AG20443 (cell line): ENCODE data around the gene TEX264.

Experiments used
- DNase-seq: peaks from one replicate; pipeline ENCODE4 v3.0.0; 2012; ENCODE audit warnings: low spot score, mixed read lengths

Gene TEX264

DNA sequence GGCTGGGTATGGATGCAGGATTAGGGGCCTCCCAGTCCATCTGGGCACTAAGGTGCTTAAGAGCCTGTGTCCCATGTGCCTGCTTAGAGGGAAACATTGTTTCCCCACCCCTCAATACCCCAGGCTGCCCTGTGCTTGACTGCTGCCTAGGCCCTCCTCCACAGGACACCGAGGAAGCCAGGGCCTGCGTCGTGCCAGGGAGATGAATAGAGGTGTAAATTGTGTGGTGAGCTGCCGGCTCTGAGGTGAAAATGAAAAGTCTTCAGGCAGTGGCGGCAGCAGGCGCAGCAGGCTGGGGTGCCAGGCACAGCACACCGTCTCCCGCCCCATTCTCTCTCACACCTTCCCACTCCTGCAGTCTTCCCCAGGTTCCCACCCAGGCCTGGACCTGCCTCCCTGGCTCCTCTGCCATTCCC is 21.9 kb downstream of the TEX264 start:
- no peak for DNase-seq

GRCh38 chr3:51696954-51697353 is 25.9 kb downstream of the TEX264 start:
- DNase-seq, result no peak

GRCh38 chr3:51698209-51698608 is 27.2 kb downstream of the TEX264 start:
- DNase-seq, result no peak

GRCh38 chr3:51700403-51700802 is 29.4 kb downstream of the TEX264 start:
- DNase-seq, result no peak

DNA sequence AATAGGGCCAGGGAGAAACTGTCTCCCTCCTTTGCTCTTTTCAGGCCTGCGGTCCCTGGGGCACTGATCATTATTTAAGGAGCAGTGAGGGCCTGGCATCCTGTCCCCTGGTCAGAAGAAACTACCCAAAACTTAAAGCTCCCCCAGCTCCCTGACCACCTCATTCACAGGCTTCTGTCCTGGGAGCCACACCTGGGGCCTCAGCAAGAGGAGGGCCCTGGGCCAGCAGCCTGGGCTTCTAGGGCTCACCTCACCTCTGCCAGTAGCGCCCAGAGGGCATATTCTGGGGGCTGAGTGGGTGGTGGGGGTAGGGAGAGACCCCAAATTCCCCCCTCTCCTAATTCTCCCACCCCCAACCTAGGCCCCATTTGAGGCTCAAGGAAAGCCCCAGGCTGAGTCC is 31.1 kb downstream of the TEX264 start:
- DNase-seq, result no peak

DNA sequence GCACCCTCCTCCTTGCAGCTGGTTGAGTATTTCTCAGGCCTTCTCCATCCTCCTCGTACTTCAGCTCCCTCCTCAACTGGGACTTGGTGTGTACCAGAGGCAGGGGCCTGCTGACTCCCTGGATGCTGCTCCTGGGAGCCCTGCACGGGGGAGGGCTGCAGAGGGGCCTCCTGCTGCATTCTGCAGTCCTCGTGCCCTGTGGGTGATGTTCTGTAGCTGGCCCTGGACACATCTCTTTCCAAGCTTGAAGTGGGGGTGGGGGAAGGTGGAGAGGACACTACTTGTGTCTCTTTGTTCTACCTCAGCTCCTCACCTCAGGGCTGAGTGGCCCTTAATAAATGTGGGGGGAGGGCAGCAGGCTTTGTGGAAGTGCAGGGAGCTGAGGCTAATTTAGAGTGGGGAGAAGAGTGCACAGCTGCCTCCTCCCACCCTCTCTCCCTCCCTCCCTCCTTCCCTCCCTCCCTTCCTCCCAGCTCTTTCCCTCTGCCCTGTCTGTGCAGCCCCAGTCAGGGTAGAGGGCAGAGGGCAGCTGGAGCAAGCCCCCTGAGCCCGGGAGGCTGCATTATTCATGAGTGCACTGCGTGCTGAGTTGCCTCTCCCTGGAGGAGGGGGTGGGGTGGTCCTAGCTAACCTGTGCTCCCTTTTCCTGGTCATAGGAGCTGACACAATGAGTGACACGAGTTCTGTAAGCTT is 32.2 kb downstream of the TEX264 start:
- no peak for DNase-seq

- no peak for DNase-seq
Measured at GRCh38 chr3:51703761-51704510, 32.9 kb downstream of the TEX264 start.

GRCh38 chr3:51704511-51704950 is 33.5 kb downstream of the TEX264 start:
- DNase-seq, result no peak

- DNase-seq, result no peak
Measured at GRCh38 chr3:51705276-51706020, 34.4 kb downstream of the TEX264 start.

DNA sequence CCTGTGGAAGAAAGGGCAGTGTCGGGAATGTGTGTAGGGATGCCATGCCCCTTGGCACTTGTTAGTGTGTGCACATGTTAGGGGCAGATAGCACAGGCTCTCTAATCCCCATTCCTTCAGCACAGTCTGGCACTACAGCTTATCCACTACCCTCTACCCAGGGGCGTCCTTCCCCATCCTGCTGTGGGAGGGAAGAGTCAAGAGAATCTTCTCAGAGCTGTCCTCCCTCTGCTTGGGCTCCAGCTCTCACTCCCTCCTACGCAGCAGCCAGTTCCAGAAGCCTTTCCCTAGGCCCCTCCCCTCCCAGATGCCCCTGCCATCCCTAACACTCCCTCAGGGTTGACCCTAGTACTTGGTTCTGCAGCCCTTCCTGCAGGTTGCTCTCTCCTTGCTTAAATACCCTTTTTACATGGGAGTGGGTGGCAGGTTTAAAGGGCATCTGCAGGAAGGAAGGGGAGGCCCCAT is 35.0 kb downstream of the TEX264 start:
- DNase-seq, result no peak

DNA sequence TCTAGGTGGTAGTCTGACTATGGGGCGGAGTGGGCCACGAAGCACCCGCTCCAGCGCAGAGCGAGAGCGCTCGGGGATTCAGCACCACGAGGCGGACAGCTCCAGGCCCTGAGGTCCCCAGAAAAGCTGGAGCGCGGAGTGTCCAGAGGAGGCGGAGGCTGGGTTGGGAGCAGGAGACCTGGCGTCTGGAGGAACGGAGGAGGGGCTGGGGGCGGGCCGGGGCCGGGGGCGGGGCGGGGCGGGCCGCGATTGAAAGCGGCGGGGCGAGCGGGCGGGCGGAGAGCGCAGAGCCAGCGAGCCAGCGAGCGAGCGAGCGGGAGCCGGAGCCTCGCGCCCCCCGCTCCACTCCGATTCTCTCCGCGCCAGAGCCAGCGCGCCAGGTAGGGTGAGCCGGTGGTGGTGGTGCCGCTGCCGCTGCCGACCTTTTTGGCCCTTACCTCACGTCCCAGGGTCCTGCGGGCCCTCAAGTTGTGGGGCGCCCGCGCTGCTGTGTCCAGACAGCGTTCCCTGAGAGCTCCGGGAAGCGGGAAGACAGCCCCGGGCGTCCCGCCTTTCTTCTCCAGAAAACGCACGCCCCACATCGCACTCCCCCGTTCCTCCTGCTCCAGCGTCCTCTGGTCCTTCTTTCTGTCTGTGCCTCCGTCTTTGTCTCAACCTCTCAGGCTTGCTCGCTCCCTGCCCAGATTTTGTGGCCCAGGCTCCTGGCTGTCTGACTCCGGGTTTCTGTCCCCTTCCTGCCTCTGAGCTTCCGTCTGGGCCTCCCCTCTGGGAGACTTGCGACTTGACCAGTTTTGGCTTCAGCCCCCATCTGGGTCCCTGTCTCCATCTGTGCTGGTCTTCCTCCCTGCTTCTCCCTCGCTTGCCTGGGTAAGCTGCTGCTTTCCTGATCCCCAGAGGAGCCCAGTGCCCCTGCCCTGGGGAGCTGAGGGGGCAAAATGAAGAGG is 36.0 kb downstream of the TEX264 start, which contains the start of gene GRM2:
Gene GRM2, plus strand, starts transcription at position 281 of the 944 bp plus-strand sequence. CDS start 1,916 bp downstream, outside the sequence.
- peak; percentile 93 for DNase-seq

GRCh38 chr3:51708216-51708845 is 37.3 kb downstream of the TEX264 start:
- no peak for DNase-seq

DNA sequence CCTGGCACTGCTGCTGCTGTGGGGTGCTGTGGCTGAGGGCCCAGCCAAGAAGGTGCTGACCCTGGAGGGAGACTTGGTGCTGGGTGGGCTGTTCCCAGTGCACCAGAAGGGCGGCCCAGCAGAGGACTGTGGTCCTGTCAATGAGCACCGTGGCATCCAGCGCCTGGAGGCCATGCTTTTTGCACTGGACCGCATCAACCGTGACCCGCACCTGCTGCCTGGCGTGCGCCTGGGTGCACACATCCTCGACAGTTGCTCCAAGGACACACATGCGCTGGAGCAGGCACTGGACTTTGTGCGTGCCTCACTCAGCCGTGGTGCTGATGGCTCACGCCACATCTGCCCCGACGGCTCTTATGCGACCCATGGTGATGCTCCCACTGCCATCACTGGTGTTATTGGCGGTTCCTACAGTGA is 38.0 kb downstream of the TEX264 start:
- no peak for DNase-seq

DNA sequence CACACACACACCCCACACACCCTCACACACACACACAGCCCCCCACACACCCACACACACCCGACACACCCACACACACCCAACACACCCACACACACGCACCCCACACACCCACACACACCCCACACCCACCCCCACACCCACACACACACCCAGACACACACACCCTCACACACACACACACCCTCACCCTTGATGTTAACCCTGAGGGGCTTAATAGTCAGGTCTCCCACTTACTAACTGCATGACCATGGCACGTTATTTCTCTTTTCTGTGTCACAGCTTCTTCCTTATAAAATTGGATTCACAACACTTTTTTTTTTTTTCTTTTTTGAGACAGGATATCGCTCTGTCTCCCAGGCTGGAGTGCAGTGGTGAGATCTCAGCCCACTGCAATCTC is 38.6 kb downstream of the TEX264 start:
- DNase-seq, result no peak

DNA sequence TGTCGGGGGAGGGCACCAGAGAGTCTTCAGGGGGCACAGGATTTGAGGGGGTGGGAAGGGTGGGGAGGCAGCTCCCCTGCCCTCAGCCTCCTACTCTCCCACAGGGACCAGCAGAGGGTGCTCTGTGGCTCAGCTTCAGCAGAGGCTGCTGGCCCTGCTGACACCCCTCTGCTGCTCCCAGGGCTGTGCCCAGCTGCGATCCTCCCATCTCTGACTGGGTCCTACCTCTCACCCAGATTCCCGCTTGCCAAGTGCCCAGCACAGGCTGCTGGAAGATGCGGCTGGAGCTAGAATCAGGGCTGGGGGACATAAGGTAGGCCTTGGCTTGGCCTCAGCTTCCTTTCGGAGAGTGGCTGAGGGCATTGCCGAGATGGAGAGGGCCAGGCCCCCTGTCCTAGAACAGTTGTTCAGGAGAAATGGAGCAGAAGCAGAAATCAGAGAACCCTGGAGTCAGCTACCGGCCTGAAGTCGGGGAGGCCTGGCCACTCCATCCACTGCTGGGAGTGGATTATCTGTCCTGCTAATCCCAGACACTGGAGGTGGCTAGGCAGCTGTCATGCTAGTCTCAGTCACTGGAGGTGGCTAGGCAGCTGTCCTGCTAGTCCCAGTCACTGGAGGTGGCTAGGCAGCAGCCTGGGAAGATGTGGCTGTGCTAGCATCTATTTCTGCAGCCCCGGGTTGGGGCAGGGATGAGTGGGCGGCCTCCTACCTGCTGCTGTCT is 39.7 kb downstream of the TEX264 start:
- DNase-seq, result no peak

DNA sequence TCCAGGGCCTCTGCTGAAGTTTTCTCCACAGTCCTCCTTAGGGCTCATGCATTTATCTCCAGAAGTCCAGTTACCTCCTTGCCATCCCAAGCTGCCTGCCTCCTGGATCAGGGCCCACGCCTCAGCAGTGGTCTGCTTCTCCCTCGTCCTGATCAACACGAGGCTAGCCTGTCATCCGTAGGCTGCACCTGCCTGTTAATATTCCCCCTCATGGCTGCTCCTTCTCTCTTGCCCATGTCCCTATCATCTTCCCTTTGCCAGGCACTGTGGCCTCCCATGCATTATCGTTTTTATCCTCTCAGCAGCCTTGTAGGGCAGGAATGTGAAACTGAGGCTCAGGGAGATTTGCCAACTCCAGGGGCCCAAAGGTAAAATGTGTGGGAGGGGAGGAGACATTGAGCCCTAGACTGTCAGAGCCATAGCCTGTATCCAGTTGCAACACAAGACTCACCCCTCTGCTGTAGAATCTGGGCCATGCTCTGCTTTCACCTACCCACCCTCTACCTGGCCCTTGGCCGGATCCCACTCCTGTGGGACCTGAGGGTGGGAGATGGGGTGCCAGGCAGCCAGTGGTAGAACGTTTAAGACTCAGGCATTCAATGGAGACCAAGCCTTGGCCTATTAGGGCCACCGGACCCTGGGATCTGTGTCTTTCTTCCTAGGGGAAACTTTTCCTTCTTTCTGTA is 40.4 kb downstream of the TEX264 start:
- peak; percentile 7 for DNase-seq

GRCh38 chr3:51712038-51712420 is 41.0 kb downstream of the TEX264 start:
- no peak for DNase-seq

- DNase-seq, result peak; percentile 5
Measured at GRCh38 chr3:51712511-51712931, 41.5 kb downstream of the TEX264 start.

GRCh38 chr3:51712963-51713362 is 41.9 kb downstream of the TEX264 start:
- peak; percentile 5 for DNase-seq
